ENCODE results near the gene LTBP3.

- TF ChIP-seq CTCF (IDR thresholded peaks at IDR 0.05 in 8 of 11, conservative IDR thresholded peaks at IDR 0.05 in 3 of 11) (no peak), POLR2AphosphoS5 (IDR thresholded peaks at IDR 0.05) (peak in 2 of 3 donors; percentile 23 to 60)
Measured at GRCh38 chr11:65590240-65590738, 32.1 kb upstream of the LTBP3 start.

Data from spleen (tissue), 7 donors.